ENCODE data around the gene TRIM46. TPM values are rescaled to one million over a fixed set of nuclear protein-coding genes. Genes with fewer than 3 reads are reported as not detected.
A peak's percentile ranks its signal among the peaks of the same experiment; 100 is the strongest.

TRIM46 gene
- total RNA-seq, 1 experiment from 2014 or later: 3.8 TPM

- TF ChIP-seq CBX3 (IDR thresholded peaks at IDR 0.05; ENCODE audit: low read depth) (no peak), POLR2AphosphoS5 (IDR thresholded peaks at IDR 0.05; ENCODE audit: low read depth, low read length) (no peak), POLR2A (IDR thresholded peaks at IDR 0.05; ENCODE audit: borderline replicate concordance, extremely low read depth, insufficient read depth, insufficient read length) (no peak), FOSL1 (IDR thresholded peaks at IDR 0.05; ENCODE audit: low read depth) (no peak), SIN3A (IDR thresholded peaks at IDR 0.05; ENCODE audit: low read depth) (no peak), ZFX (IDR thresholded peaks at IDR 0.05) (no peak), ELF1 (IDR thresholded peaks at IDR 0.05; ENCODE audit: borderline replicate concordance, low read depth) (no peak), JUND (IDR thresholded peaks at IDR 0.05) (no peak), CEBPB (IDR thresholded peaks at IDR 0.05; ENCODE audit: low read depth) (no peak), ZNF274 (IDR thresholded peaks at IDR 0.05; ENCODE audit: low read depth, low read length) (no peak)
- TF ChIP-seq, protein P1, sequence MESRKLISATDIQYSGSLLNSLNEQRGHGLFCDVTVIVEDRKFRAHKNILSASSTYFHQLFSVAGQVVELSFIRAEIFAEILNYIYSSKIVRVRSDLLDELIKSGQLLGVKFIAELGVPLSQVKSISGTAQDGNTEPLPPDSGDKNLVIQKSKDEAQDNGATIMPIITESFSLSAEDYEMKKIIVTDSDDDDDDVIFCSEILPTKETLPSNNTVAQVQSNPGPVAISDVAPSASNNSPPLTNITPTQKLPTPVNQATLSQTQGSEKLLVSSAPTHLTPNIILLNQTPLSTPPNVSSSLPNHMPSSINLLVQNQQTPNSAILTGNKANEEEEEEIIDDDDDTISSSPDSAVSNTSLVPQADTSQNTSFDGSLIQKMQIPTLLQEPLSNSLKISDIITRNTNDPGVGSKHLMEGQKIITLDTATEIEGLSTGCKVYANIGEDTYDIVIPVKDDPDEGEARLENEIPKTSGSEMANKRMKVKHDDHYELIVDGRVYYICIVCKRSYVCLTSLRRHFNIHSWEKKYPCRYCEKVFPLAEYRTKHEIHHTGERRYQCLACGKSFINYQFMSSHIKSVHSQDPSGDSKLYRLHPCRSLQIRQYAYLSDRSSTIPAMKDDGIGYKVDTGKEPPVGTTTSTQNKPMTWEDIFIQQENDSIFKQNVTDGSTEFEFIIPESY (IDR thresholded peaks at IDR 0.05; ENCODE audit: extremely low read depth, insufficient replicate concordance, low read length): no peak
- TF ChIP-seq, protein P2, sequence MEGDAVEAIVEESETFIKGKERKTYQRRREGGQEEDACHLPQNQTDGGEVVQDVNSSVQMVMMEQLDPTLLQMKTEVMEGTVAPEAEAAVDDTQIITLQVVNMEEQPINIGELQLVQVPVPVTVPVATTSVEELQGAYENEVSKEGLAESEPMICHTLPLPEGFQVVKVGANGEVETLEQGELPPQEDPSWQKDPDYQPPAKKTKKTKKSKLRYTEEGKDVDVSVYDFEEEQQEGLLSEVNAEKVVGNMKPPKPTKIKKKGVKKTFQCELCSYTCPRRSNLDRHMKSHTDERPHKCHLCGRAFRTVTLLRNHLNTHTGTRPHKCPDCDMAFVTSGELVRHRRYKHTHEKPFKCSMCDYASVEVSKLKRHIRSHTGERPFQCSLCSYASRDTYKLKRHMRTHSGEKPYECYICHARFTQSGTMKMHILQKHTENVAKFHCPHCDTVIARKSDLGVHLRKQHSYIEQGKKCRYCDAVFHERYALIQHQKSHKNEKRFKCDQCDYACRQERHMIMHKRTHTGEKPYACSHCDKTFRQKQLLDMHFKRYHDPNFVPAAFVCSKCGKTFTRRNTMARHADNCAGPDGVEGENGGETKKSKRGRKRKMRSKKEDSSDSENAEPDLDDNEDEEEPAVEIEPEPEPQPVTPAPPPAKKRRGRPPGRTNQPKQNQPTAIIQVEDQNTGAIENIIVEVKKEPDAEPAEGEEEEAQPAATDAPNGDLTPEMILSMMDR (IDR thresholded peaks at IDR 0.05 in 2 of 3, conservative IDR thresholded peaks at IDR 0.05 in 1 of 3; ENCODE audit: borderline replicate concordance in 1 of 3, insufficient read depth in 1 of 3, low read depth in 2 of 3, low read length in 2 of 3): no peak
- TF ChIP-seq, protein P3, sequence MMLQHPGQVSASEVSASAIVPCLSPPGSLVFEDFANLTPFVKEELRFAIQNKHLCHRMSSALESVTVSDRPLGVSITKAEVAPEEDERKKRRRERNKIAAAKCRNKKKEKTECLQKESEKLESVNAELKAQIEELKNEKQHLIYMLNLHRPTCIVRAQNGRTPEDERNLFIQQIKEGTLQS (IDR thresholded peaks at IDR 0.05): no peak
- TF ChIP-seq, protein P4, sequence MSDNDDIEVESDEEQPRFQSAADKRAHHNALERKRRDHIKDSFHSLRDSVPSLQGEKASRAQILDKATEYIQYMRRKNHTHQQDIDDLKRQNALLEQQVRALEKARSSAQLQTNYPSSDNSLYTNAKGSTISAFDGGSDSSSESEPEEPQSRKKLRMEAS (IDR thresholded peaks at IDR 0.05): no peak
- no peak overlapping the region for H2AFZ ChIP-seq (ENCODE audit: low read depth, low read length, poor library complexity, severe bottlenecking)
- no peaks in the 10 kb centered on the region for H3K9me3 ChIP-seq (ENCODE audit: control insufficient read depth in 1 of 2, insufficient read depth in 1 of 2, low read depth in 1 of 2, low read length in 2 of 2)
- ATAC-seq: no peak
- no peak overlapping the region for H3K4me2 ChIP-seq (ENCODE audit: low read length)
- ChIA-PET RAD21 (ENCODE audit: low non-redundant PET in 1 of 2, low total read pairs in 2 of 2, uncharacterized antibody in 2 of 2, unreplicated experiment in 2 of 2) (no interaction called here), POLR2A (interaction anchor here (1.0 to 2.5 kb wide), 4 partner anchors 18 to 66 kb away, joined by 3 to 15 read pairs (median 4); a partner anchor contains a TSS), CTCF (interaction anchor here (1.0 to 4.6 kb wide), 5 partner anchors 18 to 149 kb away, joined by 3 to 71 read pairs (median 5); no protein-coding TSS in a partner anchor)
- no peak for DNase-seq (ENCODE audit: low read depth, low spot score)
- H3K9ac ChIP-seq (ENCODE audit: low read length): no peak overlapping the region
- H3K79me2 ChIP-seq (ENCODE audit: insufficient read depth, low read length): peaks cover 23% of the 10 kb centered on the region
- no peaks in the 10 kb centered on the region for H4K20me1 ChIP-seq (ENCODE audit: insufficient read depth)
- H3K36me3 ChIP-seq (ENCODE audit: control insufficient read depth in 1 of 2, insufficient read depth in 2 of 2, low read length in 2 of 2): peaks cover 0 to 1% of the 10 kb centered on the region in 2 experiments; a peak in 1 of 4 replicates
- no TSS peak for BruUV-seq (replicated peaks)
- no peaks in the 10 kb centered on the region for H3K27me3 ChIP-seq (ENCODE audit: insufficient read depth, low read length)
- H3K4me3 ChIP-seq (replicated peaks in 1 of 2; ENCODE audit: low read depth in 1 of 2, low read length in 2 of 2): no peak overlapping the region
- H3K4me1 ChIP-seq (ENCODE audit: control insufficient read depth in 1 of 2, insufficient read depth in 2 of 2, low read length in 2 of 2): peaks cover 7 to 42% of the 10 kb centered on the region in 2 experiments; a peak in 3 of 4 replicates
- intact Hi-C loops (cut with micrococcal nuclease): loop anchor here (10.0 kb wide), 1 partner anchor 149 kb away; the partner anchor contains the start of gene RUSC1
- no peaks in the 10 kb centered on the region for H3K9me2 ChIP-seq (ENCODE audit: insufficient read depth)
- H3K27ac ChIP-seq (ENCODE audit: low read depth, low read length): peak overlapping the region; percentile 11; the same call in 1 of the 2 replicates
Observed at GRCh38 chr1:155175281-155175926, 1.8 kb downstream of the TRIM46 start.
